HG03097 (cell line): ENCODE measurements around the gene C11orf87.

Experiments used
- ATAC-seq: cut with Tn5 transposase; IDR thresholded peaks from one replicate; pipeline ENCODE4 v1.9.1; 2021; ENCODE audit not compliant: unreplicated experiment, low FRiP score

C11orf87 gene

GRCh38 chr11:109439684-109440083, 17.7 kb downstream of the C11orf87 start:
- no peak for ATAC-seq

GRCh38 chr11:109443052-109443451, 21.1 kb downstream of the C11orf87 start:
- ATAC-seq, result no peak

- no peak for ATAC-seq
These were observed 32.9 kb downstream of the C11orf87 start for GRCh38 chr11:109454857-109455256.
